T-helper 22 cell (primary cell): ENCODE measurements around the gene UBE2QL1.

Source experiments
- DNase-seq: peaks from one replicate; pipeline ENCODE4 v3.0.0-alpha.2; 2020; ENCODE audit warnings: low read depth

UBE2QL1 gene

DNA sequence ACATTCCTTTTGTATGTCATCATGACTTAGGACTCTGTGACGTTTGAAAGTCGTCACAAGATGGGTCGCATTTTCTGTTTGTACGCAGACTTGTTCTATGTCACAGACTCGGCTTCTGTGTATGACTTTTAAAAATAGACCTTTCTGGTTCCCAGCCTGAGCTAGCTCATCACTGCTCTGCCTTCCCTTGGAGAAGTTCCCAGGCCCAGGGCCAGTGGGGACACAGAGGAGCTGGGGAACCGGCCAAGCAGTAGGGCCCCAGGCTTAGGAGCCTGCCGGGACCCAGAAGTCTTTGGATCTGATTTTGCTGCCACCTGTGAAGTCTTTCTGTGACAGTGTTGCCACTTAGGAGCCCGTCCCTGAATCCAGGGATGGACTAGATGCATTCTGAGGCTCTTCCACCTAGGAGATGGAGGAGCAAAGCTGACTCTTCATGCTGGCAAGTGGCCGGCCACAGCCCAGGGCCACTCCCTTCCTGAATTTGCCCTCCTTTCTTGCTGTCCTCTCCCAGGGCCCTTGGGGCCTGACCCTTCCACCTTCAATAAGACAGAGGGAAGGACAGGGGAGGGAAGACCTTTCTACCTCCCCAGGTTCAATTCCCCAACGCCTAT, 18.1 kb upstream of the UBE2QL1 start:
- no peak for DNase-seq

DNA sequence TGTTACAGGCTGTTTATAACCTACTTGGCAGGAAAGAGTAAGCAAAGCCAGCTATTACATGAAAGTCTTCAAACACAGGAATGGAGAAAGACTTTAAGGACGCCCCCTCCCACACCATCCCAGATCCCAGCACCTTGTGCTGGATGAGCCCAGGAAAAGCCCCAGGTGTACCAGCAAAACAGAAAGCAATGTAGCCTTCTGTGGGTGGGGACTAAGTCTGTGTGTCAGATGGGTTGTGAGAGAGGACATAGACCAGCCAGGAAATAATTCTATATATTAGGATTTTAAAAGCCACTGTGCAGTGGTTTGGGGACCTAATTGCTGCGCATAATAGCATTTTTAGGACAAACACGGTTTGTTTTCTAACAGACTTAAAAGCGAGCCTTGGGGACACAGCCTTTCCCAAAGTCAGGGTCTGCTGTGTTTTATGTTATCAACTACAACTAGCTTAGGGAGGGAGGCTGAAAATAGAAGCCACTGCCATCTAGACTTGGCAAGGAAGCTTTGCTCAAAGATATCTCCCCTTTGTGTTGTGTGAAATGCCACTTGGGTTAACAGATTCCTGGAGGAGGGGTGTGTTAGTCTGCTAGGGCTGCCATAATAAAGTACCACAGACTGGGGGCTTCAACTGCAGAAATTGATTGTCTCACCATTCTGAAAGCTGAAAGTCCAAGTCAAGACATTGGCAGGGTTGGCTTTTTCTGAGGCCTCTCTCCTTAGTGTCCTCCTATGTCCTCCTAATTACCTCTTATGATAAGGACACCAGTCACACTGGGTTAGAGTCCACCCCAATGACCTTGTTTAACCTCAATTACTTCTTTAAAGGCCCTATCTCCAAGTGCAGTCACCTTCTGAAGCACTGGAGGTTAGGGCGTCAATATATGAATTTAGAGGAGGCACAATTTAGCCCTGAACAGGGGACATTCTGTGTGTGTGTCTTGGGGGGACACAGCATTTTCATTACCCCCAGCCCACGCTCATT, 17.2 kb upstream of the UBE2QL1 start:
- DNase-seq, result no peak

DNA sequence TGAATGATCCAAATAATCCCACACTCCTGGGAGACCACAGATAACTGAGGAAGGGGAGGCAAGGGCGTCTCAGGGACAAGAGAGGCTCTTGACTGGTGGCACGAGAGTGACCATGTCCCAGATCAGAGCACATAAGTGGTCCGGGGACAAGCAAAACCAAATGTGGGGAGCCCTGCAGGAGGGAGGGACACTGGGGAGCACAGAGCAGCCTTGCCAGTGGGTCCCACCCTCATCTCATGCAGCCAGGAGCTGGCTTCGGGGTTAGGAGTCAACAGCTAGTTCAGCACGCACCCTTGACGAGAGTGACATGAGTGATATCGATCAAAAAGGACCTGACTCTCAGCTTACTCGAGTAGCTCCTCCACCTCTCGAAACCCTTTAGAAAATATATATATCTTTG, 16.5 kb upstream of the UBE2QL1 start:
- DNase-seq, result no peak

DNA sequence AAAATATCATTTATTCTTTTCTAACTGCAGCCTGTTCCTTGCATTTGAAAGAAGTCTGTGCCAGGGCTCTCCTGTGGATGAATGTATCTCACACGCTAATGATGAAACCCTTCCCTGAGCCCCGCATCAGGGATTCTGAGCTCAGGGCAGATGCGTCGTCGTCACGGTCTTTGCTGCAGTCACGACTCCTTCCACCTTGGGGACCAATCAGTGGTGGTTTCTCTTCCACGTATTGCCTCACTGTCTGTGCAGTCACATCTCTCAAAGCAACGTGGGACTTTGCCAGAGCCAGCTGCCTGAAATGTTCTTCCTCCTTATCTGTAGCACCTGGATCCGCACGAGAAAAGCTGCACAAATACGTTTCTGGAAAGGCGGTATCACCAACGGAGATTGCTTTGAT, 13.9 kb upstream of the UBE2QL1 start:
- no peak for DNase-seq

DNA sequence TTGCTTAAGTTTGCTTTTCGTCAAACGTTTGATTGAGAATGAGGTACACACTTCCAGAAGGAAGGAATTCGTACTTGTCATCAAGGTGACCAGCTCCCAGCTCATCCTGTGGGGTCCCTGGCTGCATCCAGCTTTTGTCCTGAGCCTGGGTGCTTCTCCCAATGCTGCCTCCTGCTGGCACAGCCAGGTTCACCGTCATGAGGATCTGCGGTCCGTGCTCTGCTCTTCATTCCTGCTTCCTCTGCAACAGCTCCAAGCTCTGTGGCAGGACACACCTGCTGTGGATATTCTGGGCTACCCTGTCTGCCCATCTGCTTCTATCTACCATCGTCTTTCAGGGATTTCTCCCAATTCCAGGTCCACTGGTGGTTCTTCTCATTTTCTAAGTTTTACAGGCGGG, 13.3 kb upstream of the UBE2QL1 start:
- DNase-seq, result no peak

DNA sequence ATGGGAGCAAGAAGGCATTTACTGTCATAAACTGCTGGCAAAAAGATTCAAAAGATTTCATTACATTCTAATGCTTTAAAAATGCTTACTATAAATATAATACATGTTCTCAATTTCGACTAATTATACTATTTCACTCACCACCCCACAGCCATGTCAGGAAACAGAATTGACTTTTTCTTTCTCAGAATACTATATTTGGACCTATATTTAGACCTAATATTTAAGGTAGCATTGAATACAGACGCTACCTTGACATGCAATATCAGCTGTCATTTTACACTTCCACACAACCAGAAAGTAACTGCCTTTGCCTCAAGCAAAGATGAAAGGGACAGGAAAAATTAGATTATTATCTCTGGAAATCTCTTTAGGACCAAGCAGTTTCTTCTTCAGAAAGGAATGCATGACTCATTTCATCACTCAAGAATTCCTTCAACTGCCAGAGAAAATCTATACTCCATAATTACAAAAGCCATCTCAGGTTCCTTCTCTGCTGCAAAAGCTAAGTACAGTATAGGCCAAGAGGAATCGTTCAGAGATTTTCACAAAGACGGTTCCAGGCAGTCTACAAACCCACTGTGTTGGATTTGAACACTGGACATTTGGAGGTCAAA, 11.8 kb upstream of the UBE2QL1 start:
- no peak for DNase-seq

DNA sequence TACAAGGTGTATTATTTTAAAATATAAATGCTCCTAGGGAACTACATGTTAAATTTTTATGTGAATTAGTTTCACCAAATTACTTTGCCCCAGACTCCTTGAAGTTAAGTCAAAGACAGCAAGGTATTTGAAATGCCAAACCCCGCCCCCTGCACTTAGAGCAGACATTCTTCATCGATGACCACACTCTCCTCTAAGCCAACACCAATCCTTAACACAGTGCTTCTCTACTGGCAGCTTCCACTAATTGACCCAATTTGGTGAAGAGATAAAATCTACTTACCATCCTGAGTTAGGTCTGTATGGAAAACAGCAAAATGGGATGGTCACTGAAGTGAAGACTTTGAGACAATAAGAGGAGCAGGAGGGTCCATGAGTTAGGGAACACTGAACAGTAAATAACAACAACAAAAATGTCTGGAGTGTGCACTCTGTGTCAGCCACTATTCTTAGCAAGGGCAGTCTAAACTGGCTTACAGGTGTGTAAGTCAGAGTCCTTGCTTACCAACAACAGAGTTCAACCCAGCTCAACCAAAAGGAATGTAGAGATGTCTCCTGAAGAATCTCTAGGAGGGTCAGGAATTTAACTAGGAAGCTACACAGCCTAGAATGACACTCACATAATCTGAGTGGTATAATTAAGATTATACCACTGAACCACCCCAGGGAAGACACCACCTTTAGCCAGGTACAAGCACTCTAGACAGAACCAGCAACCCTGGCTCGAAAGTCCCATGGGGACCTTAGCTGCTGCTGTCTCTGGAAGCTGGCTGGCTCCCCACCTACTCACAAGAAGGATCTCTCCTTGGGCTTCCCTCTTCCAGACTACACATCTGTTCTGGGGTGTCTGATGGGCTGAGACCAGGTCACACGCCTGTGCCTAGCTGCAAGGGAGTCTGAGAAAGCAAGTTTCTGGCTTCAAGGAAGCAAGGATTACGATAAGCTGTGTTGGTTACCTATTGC, 8.8 kb upstream of the UBE2QL1 start:
- no peak for DNase-seq

DNA sequence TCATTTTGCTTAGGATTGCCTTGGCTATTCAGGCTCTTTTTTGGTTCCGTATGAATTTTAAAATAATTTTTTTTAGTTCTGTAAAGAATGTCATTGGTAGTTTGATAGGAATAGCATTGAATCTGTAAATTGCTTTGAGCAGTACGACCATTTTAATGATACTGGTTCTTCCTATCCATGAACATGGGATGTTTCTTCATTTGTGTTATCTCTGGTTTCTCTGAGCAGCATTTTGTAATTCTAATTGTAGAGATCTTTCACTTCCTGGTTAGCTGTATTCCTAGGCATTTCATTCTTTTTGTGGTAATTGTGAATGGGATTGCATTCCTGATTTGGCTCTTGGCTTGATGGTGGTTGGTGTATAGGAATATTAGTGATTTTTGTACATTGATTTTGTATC, 6.3 kb upstream of the UBE2QL1 start:
- DNase-seq, result no peak

DNA sequence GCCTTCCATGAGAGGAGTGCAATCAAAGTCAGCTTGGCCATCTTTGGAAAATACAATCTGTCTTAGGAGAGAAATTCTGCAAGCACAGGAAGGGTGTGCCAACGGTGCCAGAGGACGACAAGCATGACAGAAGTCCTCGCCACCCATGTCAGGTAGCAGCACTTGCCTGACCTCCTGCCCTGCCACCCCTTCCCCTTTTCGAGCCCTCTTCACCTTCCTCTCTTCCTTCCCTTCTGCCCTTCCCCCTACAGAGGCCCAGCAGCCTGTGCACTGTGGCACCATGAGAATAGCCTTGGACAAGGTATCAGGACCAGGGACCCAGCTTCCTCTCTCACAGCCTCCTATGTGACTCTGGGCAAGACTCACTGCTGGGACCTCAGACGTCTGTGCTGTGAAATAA, 5.3 kb upstream of the UBE2QL1 start:
- no peak for DNase-seq

DNA sequence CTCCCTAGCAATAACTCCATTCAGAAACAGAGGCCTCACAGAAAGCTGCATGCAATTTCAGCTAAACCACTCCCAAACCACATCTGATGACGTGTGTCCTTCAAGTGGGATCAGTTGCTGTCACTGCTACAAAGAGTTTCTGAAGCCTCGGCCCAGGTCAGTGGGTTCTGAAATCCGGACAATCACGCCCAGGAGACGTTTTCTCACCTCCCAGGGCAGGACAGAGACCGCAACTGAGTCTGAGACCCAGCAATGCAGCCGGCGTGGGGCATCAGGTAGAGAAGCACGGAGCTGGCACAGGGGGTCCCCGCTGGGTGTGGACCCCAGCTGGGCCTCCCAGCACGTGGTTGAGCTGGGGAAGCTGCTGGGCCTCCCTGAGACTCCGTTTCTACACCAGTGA, 2.6 kb upstream of the UBE2QL1 start:
- DNase-seq, result no peak

DNA sequence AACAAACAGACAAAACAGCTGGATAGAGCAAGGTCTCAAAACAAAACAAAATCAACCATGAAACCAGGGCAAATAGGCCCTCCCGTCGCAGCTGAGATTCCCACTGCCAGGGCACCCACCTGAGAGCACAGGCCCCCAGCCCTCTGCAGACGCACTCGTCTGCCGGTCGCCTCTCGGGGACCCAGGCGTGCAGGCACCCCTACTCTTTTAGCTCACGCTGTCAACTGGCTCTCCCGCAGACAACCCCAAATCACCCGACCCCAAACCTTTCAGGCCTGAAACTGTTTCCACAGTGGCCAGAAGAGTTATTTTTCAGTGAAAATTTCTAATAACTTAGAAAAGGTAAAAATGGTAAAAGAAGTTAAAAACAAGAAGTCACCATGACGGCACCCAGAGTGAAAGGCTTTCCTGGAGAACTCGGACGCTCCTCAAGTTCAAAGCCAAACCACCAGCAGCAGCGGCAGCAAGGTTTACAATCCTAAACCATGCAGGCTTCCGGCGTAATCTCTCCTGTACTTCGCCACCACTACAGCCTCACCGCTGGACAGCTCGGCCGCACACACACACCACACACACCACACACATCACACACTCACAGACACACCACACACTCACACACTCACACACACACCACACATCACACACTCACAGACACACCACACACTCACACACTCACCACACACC, 1.9 kb upstream of the UBE2QL1 start:
- DNase-seq, result no peak

DNA sequence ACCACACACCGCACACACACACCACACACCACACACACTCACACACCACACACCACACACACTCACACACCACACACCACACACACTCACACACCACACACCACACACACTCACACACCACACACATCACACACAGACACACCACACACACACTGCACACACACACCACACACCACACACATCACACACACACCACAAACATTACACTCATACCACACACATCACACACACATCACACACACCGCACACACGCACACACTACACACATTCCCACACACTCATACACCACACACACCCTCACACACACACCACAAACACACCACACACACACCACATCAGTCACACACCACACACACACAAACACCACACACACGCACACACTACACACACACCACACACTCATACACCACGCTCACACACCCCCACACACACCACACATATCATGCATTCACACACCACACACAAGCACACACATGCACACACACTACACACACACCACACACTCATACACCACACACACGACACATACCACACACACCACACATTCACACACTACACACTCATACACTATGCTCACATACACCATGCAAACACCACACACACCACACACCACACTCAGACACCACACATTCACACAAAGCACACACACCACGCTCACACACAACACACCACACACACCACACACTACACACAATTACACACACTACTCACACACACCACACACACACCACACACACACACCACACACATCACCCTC, 1.1 kb upstream of the UBE2QL1 start:
- DNase-seq, result no peak

DNA sequence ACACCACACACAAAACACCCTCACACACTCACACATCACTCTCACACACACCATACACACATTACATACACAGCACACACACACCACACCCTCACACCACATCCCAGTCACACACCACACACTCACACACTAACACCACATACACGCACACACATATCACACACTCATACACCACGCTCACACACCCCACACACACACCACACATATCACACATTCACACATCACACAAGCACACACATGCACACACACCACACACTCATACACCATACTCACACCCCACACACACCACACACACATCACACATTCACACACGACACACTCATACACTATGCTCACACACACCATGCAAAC, 543 bp upstream of the UBE2QL1 start:
- no peak for DNase-seq

DNA sequence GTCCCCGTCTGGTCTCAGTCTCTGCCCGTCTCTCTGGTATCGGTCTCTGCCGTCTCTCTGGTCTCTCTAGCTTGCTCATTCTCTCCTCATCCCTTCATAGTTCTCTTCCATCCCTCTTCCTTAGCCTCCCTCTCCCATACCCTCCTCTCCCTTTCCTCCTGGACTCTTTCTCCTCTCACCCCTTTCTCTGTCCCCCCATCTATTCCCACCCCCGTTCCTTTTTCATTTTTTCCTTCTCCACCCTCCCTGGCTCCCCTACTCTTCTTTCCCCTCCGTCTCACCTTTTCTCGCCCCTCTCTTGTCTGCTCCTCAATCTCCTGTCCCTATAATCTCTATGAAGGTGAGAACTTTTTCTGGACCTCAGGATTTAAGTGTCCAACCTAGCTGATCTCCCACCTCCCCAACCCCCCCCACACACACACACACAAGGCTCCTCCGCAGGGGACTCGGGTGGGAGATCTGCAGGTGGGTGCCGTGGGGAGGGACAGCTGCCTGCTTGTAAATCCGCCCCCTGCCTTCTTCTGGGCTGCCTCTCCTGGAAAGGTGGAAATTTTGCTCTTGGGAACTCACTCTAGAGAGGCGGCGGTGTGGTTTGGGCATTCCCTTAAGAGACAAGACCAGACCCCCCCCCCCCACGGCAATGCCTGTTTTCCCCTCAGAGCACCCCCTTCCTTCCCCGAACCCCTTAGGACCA, 953 bp downstream of the UBE2QL1 start:
- no peak for DNase-seq

DNA sequence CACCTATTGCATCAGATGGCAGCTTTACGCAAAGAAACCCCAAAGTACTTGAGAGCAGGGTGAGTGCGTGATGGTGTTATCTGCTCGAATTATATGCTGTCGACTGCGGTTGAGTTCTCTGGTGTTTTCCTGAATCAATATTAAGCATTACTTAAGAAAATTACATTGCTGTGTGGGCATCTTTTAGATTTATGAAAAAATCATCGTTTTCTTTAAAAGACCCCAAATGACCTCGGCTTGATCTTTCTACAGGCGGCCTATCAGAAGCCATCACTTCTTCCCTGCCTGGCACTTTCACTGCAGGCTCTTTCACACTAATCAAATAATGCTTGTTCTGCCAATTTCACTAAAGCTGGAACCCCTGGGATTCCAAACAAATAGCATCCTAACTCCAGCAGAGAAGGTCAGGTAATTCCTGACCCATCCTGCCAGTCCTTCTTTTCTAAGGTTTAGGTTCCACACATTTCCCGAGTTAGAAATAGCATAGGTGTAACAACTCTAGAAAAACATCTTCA, 1.7 kb downstream of the UBE2QL1 start:
- DNase-seq, result no peak

DNA sequence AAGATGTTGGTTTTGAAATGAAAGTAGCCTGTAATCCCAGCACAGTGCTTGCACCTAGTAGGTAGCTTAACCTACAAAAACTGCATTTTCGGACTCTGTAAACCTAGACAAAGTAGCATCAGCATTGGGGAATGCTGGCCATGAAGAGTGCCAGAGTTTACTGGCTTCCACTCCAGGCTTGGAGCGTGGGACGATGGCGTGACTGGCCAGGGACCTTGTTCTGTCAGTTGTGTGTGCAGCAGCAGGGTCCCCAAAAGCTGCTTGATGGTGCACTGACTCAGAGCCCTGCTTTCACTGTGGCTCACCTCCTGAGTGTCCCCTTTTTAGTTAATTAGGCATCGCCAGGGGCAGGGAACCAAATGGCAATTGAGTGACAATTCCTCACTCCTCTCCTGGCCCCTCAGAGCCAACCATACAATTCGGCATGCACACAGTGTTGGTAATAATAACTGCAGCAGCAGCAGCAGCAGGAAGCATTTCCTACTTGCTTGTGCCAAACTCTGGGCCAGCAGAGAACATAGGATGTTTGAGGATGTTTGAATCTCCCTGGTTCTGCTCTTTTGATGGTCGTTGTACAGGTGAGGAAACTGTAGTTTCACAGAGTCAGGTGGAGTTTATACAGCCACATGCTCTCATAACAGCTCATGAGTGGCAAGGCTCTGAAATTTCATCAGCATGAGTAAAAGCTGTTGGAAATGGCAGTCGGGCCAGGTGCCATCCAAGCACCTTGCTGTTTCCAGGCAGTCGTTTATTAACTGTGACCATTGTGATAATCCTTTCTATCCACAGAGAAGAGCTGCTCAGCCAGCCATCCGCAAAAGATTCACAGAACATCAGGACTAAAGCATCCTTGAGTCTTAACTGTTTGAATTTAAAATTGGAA, 4.2 kb downstream of the UBE2QL1 start:
- DNase-seq, result no peak

DNA sequence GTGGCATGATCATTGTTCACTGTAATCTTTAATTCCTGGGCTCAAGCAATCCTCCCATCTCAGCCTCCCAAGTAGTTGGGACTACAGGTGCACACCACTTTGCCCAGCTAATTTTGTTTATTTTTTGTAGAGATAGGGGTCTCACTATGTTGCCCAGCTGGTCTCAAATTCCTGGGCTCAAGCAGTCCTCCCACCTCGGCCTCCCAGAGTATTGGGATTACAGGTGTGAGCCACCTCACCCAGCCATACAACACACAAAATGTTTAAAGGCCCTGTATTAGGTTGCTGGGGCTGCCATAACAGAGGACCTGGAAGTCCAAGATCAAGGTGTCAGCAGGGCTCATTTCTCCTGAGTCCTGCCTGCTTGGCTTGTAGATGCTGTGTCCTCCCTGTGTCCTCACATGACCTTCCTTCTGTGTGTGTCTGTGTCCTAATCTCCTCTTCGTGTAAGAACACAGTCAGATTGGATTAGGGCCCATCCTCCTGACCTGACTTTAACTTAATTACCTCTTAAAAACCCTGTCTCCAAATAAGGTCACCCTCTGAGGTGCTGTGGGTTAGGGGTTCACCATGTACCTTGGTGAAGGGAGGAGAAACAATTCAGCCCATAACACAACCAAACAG, 5.4 kb downstream of the UBE2QL1 start:
- no peak for DNase-seq

DNA sequence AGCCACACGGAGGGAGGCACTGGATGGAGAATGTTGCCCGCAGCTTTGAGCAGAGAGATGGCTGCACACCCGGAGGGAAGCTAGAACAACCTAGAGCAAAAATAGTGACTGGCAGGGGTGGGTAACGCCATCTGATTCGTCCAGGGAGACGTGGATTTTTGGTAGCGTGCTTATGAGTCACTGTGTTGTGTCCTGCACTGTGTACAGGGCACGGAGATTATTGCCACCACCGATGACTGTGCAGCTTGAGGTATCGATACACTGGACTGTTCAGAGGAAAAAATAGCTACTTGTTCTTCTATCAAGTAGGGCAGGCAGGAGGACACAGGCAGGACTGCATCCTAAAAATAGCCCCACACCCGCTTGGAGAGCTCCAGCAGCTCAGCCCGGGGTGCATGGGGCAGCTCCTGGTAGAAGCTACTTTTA, 6.0 kb downstream of the UBE2QL1 start:
- no peak for DNase-seq
